SU-DHL-6 (cell line): ENCODE data around the gene PRKCZ.
"Not testable (repeated sequence)": the region's sequence is repeated elsewhere in the genome, so short reads cannot be mapped to it uniquely, and the experiment has no call there.

ENCODE experiments used
- H2AFZ ChIP-seq: fragments of 200-600 bp; sonication (generic); 2 replicates; pipeline ENCODE4 v1.6.1; 2014; ENCODE audit warnings: low read depth, mild to moderate bottlenecking, moderate library complexity, mixed read lengths, antibody characterized with exemption, low read length; ENCODE audit not compliant: severe bottlenecking
- H3F3A ChIP-seq: fragments of 200-600 bp; shearing (Covaris generic); 2 replicates; pipeline ENCODE4 v1.6.0; 2016; ENCODE audit warnings: antibody characterized with exemption, mild to moderate bottlenecking; ENCODE audit not compliant: insufficient read depth
- H3K27ac ChIP-seq: fragments of 200-600 bp; sonication (generic); 2 replicates; pipeline ENCODE4 v1.5.1; 2016; ENCODE audit warnings: low read depth, mild to moderate bottlenecking, low read length, moderate library complexity, mixed read lengths
- H3K27me3 ChIP-seq: fragments of 200-600 bp; sonication (generic), shearing (Covaris generic); 2 replicates; pipeline ENCODE4 v1.6.0; 2014; ENCODE audit warnings: mild to moderate bottlenecking, low read length
- H3K36me3 ChIP-seq: fragments of 200-600 bp; sonication (generic); 2 replicates; pipeline ENCODE4 v1.6.1; 2014; ENCODE audit warnings: mild to moderate bottlenecking, low read length, mixed read lengths
- H3K4me2 ChIP-seq: fragments of 300-600, 200-600 bp; shearing (Covaris generic), sonication (generic); 2 replicates; pipeline ENCODE4 v1.6.0; 2014; ENCODE audit warnings: low read length, low read depth, mild to moderate bottlenecking; ENCODE audit not compliant: poor library complexity, severe bottlenecking
- H3K4me3 ChIP-seq: fragments of 200-600 bp; sonication (generic); 2 replicates; pipeline ENCODE4 v1.5.1; 2014; ENCODE audit warnings: antibody characterized with exemption, low read length, mild to moderate bottlenecking, mixed read lengths; ENCODE audit not compliant: insufficient read depth, poor library complexity, severe bottlenecking
- H3K79me2 ChIP-seq: fragments of 200-600 bp; sonication (generic); 2 replicates; pipeline ENCODE4 v1.6.1; 2014; ENCODE audit warnings: mild to moderate bottlenecking, low read length, moderate library complexity; ENCODE audit not compliant: insufficient read depth
- H3K9ac ChIP-seq: fragments of 200-600 bp; sonication (generic); 2 replicates; pipeline ENCODE4 v1.7.0; 2014; ENCODE audit warnings: mild to moderate bottlenecking, low read length
- H3K9me2 ChIP-seq: fragments of 200-600 bp; sonication (generic); replicated peaks from 2 replicates; pipeline ENCODE4 v1.6.1; 2014; ENCODE audit warnings: low read length; ENCODE audit not compliant: insufficient read depth
- H3K9me3 ChIP-seq: fragments of 200-600 bp; sonication (generic); 2 replicates; pipeline ENCODE4 v1.6.1; 2014; ENCODE audit warnings: low read length, mixed read lengths; ENCODE audit not compliant: insufficient read depth
- H4K20me1 ChIP-seq: fragments of 200-600 bp; sonication (generic); 2 replicates; pipeline ENCODE4 v1.6.1; 2014; ENCODE audit warnings: low read depth, mild to moderate bottlenecking, antibody characterized with exemption, low read length, moderate library complexity, mixed read lengths
- EZH2phosphoT487 ChIP-seq: fragments of 200-600 bp; sonication (generic), shearing (Covaris generic); conservative IDR thresholded peaks from 2 replicates; pipeline ENCODE4 v1.6.1; 2018; ENCODE audit warnings: mild to moderate bottlenecking, antibody characterized with exemption, low read length, moderate library complexity, mixed read lengths
- TF ChIP-seq, protein P1 (sequence below): fragments of 200-600 bp; sonication (generic); IDR thresholded peaks from one replicate; pipeline ENCODE4 v1.5.1; 2017; ENCODE audit warnings: antibody characterized with exemption, mild to moderate bottlenecking, low read length, moderate library complexity; ENCODE audit not compliant: insufficient read depth, poor library complexity, severe bottlenecking

Gene PRKCZ

DNA sequence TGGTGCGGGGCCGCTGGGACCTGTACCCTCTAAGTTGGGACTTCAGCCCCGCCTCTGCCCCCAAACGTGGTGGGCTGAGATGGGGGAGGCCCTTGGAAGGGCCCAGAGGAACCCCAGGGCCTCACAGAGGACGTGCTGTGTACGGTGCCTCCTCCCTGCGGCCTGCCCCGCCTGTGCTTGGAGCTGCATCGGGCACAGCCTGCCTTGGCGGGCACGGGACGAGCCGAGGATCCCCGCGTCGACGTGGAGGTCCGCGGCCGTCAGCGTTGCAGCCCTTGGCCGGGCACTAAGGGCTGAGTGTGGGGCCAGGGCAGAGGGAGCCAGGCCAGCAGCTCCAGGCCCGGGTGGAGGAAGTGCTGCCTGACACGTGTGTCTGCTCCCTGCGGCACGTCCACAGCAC is 43.4 kb downstream of the PRKCZ start:
- Histone ChIP-seq H3K9ac (no peak overlapping the region), H3F3A (no peaks in the 10 kb centered on the region), H3K4me2 (no peak overlapping the region), H3K9me2 (no peaks in the 10 kb centered on the region), H3K27ac (no peak overlapping the region), H3K27me3 (no peaks in the 10 kb centered on the region), H3K79me2 (no peaks in the 10 kb centered on the region), H2AFZ (no peak overlapping the region), H3K4me3 (no peak overlapping the region), H4K20me1 (no peaks in the 10 kb centered on the region), H3K9me3 (no peaks in the 10 kb centered on the region), H3K36me3 (no peaks in the 10 kb centered on the region)
- no peak for TF ChIP-seq EZH2phosphoT487
- TF ChIP-seq, protein P1, sequence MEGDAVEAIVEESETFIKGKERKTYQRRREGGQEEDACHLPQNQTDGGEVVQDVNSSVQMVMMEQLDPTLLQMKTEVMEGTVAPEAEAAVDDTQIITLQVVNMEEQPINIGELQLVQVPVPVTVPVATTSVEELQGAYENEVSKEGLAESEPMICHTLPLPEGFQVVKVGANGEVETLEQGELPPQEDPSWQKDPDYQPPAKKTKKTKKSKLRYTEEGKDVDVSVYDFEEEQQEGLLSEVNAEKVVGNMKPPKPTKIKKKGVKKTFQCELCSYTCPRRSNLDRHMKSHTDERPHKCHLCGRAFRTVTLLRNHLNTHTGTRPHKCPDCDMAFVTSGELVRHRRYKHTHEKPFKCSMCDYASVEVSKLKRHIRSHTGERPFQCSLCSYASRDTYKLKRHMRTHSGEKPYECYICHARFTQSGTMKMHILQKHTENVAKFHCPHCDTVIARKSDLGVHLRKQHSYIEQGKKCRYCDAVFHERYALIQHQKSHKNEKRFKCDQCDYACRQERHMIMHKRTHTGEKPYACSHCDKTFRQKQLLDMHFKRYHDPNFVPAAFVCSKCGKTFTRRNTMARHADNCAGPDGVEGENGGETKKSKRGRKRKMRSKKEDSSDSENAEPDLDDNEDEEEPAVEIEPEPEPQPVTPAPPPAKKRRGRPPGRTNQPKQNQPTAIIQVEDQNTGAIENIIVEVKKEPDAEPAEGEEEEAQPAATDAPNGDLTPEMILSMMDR: no peak

DNA sequence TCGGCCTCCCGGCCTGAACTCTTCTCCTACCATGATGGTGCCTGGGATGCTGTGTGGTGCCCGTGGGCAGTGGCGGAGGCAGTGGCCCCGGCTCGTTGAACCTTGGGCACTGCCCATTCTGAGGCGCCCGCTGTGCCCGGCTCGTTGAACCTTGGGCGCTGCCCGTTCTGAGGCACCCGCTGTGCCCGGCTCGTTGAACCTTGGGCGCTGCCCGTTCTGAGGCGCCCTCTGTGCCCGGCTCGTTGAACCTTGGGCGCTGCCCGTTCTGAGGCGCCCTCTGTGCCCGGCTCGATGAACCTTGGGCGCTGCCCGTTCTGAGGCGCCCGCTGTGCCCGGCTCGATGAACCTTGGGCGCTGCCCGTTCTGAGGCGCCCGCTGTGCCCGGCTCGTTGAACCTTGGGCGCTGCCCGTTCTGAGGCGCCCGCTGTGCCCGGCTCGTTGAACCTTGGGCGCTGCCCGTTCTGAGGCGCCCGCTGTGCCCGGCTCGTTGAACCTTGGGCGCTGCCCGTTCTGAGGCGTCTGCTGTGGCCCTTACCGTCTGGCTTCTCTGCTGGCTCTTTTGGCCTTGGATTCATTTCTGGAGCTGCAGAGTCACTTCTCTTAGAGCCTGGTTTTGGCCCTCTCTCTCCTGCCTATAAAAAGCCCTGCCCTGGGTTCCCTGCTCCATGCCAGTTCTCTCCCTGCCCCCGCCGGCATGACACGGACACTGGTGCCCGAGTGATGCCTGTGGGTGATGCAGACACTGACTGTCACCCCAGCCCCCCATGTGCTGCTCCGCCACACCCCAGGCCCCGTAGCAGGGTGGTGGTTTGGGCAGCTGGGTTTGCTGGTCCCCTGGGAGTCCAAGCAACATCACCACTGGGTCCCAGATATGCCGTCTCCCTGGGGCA is 44.3 kb downstream of the PRKCZ start:
- H3K9me2 ChIP-seq, H3K9me3 ChIP-seq, H3K27ac ChIP-seq, H3K79me2 ChIP-seq, H3K4me2 ChIP-seq, H2AFZ ChIP-seq, H3K4me3 ChIP-seq, H3K27me3 ChIP-seq, H4K20me1 ChIP-seq, H3K36me3 ChIP-seq, H3K9ac ChIP-seq, H3F3A ChIP-seq: not testable (repeated sequence)

DNA sequence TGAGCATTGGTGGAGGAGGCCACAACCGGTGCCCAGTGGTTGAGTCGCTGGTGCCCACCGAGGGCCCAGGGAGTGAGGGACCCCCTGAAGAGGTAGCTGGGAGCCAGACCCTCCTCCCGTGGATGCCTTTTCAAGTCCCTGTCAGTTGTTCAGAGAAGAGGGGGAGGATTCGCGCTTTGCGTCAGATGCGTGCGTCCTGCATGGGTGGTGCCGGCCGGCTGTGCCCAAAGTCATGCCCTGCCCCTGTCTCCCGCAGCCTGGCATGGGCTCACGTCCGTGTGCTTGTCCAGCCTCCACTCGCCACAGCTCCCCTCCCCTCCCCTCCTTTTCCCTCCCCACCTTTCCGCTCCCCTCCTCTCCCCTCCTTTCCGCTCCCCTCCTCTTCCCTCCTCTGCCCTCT is 45.2 kb downstream of the PRKCZ start:
- H3K9me3 ChIP-seq: no peaks in the 10 kb centered on the region
- no peaks in the 10 kb centered on the region for H3K79me2 ChIP-seq
- no peaks in the 10 kb centered on the region for H3F3A ChIP-seq
- H3K27ac ChIP-seq: no peak overlapping the region
- no peaks in the 10 kb centered on the region for H3K27me3 ChIP-seq
- H3K9me2 ChIP-seq: no peaks in the 10 kb centered on the region
- no peak overlapping the region for H3K4me3 ChIP-seq
- H4K20me1 ChIP-seq: no peaks in the 10 kb centered on the region
- no peak overlapping the region for H3K9ac ChIP-seq
- H2AFZ ChIP-seq: no peak overlapping the region
- H3K36me3 ChIP-seq: no peaks in the 10 kb centered on the region
- H3K4me2 ChIP-seq: no peak overlapping the region
- TF ChIP-seq, protein P1: no peak
- no peak for TF ChIP-seq EZH2phosphoT487

DNA sequence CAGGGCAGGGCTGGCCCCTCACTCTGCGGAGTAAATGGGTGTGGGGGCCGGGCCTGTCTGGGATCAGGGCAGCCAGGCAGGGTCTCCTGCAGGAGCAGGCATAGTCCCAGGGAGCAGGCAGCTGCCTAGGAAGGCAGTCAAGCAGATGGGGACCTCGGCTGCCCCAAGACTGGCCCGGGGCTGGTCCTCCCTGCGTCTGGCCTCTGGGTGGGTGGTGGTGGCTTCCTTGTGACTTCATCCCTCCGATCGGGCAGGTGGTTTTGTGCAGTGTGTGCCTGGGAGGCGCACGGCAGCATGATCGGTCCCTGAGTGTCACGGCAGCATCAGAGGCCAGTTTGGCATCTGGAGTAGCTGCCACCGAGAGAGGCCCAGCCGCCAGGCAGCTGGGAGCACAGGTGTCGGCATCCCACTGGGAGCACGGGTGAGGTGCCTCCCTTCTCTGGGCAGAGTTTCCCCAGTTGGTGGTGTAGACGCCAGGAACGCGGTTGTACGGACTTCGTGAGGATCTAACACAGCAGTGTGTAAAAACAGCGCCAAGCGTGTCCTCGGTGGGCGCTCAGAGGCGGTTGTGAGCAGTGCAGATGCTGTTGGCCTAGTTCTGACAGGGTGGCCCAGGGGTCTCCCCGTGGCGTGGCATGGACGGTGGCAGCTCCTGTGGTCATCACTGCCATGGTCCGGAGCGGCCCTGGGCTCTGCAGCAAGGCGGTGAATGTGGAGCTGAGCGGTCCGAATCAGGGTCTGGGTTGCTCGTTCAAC is 45.9 kb downstream of the PRKCZ start:
- Histone ChIP-seq H3K4me3 (no peak overlapping the region), H2AFZ (no peak overlapping the region), H3K36me3 (no peaks in the 10 kb centered on the region), H3K79me2 (no peaks in the 10 kb centered on the region), H3K4me2 (no peak overlapping the region), H3K27ac (no peak overlapping the region), H3F3A (no peaks in the 10 kb centered on the region), H3K9ac (no peak overlapping the region), H4K20me1 (no peaks in the 10 kb centered on the region), H3K27me3 (no peaks in the 10 kb centered on the region), H3K9me2 (no peaks in the 10 kb centered on the region), H3K9me3 (no peaks in the 10 kb centered on the region)
- no peak for TF ChIP-seq EZH2phosphoT487
- TF ChIP-seq, protein P1: no peak
